NB4 (cell line): ENCODE data around the gene GPATCH8.

Experiments used
- CTCF ChIP-seq: IDR thresholded peaks from one replicate; pipeline ENCODE4 v1.5.1; 2012; ENCODE audit warnings: low read depth, low read length
- POLR2A ChIP-seq: IDR thresholded peaks from 2 replicates; pipeline ENCODE4 v1.6.1; 2011; ENCODE audit warnings: mild to moderate bottlenecking; ENCODE audit not compliant: insufficient read length; ENCODE audit errors: extremely low read depth

- TF ChIP-seq POLR2A (no peak), CTCF (no peak)
These were observed 94.4 kb downstream of the GPATCH8 start for GRCh38 chr17:44408786-44409185.
